HT-29 (cell line): ENCODE measurements around the gene DNM2. TPM values are rescaled to one million over a fixed set of nuclear protein-coding genes. Genes with fewer than 3 reads are reported as not detected.

ENCODE experiments used
- DNase-seq: peaks from one replicate; pipeline ENCODE4 v3.0.0-alpha.2; 2015; ENCODE audit warnings: low spot score
- total RNA-seq: library from RNA; depleted of rRNA; stranded (reverse); fragments of >200 nt; shearing (Covaris generic); gene quantifications from 2 replicates; pipeline ENCODE4 v1.2.3, GENCODE V29; 2014

The DNM2 gene
- total RNA-seq, 1 experiment from 2014 or later, result 196 TPM

DNA sequence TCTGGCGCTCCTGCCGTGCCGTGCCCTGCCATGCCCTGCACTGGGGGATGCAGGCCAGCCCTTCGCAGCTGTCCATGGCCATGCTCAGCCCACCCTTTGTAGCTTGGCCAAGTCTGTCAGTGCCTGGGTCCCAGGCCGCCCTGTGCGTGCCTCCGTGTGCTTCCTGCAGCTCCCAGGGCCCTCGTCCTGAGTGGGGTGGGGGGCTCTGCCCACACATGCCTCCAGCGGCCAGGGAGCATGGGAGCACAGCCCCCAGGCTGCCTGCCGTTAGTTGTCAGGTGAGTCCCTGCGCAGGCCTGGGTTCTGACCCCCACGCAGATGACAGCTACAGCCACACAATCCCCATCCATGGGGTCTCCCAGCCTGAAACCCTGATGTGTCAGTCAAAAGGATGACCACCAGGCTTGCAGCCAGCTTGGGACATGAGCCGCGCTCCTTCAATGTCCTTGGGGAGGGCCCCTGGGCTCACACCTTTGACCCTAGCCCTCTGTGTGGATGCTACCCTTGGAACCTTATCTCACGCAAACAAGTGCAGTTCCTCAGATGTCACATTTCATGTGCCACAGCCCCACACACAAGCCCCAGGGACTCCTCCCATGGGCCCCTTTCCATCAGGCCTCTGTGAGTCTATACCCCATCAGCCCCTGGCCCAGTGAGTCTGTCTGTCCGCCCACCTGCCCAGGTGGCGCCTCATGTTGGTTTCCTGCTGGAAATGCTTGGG, 93.7 kb downstream of the DNM2 start:
- DNase-seq, result no peak

DNA sequence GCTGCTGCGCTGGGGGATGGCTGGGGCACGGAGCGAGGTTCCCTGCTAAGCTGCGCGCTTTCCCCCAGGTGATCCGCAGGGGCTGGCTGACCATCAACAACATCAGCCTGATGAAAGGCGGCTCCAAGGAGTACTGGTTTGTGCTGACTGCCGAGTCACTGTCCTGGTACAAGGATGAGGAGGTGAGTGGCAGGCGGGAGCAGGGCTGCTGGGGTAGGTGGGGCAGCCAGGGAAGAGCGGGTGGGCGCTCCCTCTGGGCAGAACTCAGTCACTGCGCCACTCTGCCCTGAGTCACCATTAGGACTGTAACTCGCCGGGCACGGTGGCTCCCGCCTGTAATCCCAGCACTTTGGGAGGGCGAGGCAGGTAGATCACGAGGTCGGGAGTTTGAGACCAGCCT, 94.3 kb downstream of the DNM2 start:
- DNase-seq, result no peak

DNA sequence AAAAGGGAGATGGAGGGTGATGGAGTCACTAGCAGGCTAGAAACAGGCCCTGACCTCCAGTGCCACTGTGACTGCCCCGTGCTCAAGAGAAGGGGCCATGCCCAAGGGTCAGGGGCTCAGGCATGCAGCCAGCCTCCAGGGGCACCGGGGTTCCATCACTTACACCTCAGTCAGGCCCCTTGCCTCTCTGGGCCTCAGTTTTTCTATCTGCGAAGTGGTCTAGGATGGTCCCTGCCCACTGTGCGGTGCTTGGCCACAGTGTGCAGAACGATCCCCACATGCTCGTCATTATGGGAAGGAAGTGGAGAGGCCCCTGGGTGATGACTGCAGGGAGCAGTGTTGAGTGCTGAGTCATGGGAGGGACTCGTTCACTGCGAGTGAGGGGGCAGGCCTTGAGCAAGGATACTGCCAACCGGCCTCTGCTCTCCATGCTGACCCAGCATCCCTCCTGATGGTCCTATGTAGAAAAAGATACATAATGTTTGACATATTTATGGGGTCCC, 95.1 kb downstream of the DNM2 start:
- no peak for DNase-seq

DNA sequence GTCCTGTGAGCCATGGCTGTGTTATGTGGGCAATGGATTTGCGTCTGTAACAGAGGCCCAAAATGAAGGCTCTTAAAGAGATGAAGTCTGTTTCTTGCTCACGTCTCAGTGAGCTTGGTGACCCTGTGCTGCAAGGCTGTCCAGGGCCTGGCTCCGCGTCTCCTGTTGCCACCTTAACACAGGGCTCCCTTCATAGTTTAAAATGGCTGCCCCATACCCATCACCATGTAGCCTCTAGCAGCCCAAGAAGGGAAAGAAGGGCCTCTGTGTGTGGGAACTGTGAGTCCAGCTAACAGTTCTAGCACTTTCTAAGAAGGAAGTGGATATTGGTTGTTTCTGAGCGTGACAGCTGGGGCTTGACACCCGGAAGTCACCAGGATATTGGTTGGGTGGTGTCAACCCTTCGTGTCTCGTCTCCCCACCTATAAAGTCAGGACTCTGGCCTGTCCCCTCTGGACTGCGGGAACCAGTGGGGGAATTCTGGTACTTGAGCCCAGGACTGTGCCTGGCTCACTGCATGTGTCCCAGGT, 97.2 kb downstream of the DNM2 start:
- no peak for DNase-seq

DNA sequence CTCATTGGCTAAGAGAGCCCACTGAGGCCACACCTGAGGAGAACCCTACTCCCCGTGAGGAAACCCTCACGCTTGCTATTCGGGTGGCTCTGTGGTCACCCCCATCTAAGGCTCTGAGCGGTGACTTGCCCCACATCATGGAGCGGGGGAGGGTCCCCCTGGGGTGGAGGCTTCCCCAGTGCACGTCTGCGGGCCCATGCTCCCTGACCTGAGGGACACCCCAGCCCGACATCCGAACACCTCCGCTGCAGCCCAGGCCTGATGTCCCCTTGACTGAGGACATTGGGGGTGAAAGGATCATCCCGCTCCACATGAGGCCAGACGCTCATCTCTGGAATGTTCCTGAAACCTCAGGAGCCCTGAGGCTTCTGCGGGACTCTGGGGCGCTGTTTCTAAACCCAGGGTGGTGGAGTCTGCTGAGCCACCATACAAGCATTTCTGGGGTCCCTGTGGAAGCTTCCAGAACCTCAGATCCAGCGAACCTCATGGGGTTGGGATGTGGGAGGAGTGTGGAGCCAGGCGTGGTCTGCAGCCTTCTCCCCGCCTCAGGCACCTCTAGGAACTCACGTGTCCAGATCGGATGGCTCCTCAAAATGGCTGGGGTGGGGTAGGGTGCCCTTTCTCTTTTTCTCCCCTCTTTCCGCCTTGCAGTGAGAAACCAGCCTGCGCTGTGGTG, 98.2 kb downstream of the DNM2 start:
- no peak for DNase-seq

DNA sequence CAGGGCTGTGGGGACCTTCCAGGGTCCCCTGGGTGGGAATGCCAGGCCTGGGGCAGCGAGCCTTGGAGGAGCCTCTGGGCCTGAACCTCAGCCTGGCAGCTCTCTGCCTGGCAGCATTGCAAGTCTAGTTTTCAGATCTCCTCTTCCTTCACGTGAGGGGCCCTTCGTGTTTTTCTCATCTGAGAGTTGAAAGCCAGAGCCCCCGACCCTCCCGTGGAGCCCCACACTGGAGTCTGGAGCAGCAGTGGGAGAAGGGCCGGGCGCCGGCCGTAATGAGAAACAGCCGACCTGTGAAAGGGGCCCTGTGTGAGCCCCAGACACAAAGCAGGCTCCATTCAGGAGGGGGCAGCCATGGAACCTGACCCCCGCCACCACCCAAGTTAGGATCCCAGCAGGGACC, 98.8 kb downstream of the DNM2 start:
- no peak for DNase-seq

DNA sequence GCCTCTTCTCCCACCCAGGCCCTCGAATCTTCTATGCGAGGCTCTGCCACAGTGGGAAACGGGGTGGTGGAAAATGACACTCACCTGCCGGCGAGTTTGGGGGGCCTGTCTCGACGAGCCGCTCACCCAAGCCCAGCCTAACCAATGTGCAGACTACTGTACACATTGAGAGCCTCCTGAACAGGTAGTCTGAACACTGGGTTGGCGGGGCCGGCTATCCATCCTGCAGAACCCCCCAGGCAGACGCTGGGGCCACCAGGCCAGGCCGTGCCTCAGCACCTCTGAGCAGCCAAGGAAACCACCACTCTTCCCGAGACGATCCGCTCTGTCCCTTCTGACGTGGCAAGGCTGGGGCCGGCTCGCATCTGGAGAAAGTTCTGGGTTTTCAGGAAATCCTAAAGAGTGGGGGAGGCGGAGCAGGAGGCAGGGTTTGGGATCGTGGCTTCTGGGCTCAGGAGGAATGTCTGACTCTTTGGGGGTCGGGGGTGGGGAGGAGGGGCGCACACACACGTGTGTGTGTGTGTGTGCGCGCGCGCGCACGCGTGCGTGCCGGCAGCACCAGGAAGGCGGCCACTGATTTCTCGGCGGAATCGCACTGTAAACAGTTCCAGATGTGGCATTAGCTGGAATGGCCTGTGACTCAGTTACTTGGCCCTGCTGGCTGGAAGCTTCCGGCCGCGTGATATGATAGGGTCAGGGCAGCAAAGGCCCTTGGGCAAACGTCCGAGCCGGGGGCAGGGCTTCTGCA, 99.6 kb downstream of the DNM2 start:
- no peak for DNase-seq

DNA sequence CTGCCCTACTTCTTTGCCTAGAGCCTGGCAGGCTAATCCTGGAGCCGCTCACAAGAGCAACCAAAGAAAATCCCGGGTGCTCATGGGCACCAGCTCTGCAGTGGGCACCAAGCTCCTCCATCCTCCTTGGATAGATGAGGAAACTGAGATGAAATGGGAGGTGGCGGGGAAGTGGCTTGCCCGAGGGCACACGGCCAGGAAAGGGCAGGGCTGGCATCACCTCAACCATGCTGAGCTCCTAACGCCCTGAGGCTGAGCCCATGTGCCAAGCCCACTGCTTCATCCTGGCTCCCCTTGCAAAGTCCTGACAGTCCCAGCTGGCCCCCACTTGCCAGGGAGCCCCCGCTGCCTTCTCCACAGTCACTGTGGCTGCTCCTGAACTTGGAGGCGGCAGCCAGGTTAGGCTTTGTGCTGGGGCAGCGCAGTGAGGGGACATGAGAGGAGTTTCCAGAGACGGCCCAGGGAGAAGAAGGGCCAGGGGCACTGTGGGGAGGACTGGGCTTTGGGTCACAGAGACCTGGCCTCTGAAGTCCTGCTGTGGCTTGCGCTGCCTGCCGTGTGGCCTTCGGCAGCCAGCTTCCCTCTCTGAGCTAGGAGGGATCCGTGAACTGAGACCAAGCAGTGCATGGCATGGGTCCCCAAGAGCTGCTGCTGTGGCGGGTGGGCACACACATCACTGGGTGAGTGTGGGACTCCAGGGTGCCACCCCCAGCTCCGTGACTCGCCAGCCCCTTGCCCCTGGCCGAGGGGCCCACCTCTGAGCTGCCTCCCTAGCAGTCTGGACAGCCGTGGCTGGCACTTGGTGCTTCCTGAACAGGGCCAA, 100.6 kb downstream of the DNM2 start:
- no peak for DNase-seq

DNA sequence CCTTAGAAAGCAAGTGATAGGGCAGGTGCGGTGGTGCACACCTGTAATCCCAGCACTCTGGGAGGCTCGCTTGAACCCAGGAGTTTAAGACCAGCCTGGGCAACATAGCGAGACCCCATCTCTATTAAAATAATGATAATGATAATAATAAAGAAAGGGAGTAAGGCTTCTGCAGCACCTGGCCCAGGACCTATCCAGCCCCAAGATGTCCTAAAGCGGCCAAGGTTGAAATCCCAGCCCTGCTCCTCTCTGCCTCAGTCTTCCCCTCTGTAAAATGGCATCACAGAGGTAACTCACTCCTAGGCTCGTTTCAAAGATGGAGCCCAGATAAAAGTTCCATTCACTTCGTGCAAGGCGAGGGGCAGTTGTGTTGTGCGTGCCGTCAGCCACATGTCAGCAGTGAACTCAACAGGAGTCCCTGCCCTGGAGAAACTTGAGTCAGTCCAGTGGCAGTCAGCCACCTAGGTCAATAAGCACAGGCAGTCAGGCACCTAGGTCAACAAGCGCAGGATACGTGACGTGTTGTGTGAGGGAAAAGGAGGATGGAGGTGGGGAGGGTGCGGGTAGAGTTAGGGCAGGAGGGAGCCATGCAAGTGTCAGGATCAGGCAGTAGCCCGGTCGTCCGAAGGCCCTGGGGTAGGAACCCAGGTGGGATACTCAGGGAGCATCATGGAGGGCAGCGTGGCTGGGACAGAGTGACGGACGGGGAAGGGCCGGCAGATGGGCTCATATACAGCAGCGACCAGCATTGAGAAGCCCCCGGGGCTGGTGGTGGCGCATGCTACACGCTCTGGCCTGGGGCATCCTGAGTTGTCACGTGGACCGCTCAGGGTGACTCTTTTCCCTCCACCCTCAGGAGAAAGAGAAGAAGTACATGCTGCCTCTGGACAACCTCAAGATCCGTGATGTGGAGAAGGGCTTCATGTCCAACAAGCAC, 101.5 kb downstream of the DNM2 start:
- DNase-seq, result no peak

DNA sequence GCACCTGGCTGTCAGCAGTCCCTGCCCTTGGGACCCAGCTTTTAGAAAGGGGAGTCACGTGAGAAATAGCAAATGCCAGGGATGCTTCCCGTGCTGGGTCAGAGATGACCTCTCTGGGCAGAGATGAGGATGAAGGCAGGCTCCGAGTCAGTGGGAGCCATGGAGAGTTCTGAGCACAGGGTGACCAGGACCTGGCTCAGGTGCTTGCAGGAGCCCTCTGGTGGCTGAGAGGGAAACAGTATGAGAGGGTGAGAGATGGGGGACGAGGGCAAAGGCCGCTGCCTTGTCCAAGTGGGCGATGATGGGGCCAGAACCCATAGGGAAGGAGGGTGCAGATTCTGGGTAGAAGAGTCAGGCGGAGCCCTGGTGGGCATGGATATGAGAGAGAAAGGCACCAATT, 102.3 kb downstream of the DNM2 start:
- DNase-seq, result no peak

DNA sequence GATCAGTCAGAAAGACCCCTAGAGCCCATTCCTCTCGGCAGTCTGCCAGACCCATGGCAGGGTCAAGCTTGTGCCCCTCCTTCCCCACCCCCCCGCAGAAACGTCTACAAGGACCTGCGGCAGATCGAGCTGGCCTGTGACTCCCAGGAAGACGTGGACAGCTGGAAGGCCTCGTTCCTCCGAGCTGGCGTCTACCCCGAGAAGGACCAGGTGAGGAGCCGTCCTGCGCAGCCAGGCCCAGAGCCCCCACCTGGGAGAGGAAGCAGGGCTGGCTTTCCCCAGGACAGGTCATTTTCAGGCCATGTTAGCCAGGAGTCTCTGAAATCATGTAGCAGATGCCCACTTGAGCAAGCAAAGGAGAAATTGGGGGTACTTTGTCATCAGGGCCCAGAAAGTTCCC, 105.8 kb downstream of the DNM2 start:
- no peak for DNase-seq

DNA sequence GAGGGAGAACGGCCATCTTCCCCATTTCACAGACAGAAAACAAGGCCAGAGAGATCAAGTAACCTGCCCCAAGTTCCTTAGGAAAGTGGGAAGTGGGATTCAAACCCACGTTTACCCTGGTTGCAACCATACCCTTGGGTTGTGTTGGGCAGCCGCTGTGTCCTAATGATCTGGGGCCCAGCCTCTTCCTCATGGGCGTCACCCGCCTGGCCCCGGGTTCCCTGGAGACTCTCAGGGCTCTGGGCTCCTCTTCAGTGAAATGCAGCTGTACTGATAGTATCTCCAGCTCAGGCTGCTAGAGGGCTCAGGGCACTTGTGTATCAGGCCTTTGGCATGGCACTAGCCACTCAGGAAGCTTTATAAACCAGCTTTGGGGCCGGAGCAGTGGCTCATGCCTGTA, 108.4 kb downstream of the DNM2 start:
- no peak for DNase-seq

DNA sequence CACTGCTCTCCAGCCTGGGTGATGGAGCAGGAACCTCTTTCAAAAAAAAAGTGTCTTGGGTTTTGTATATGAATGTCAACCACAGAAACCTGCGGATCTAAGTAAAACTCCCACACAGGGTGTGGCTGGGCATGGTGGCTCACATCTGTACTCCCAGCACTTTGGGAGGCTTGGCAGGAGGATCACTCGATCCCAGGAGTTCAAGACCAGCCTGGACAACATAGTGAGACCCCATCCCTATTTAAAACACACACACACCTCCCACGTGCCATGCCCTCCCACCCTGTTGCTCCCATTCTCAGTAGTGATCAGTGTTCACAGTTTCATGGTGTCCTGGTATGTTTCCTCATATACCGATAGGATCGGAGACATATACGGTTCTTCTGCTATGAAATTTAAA, 109.0 kb downstream of the DNM2 start:
- DNase-seq, result no peak

DNA sequence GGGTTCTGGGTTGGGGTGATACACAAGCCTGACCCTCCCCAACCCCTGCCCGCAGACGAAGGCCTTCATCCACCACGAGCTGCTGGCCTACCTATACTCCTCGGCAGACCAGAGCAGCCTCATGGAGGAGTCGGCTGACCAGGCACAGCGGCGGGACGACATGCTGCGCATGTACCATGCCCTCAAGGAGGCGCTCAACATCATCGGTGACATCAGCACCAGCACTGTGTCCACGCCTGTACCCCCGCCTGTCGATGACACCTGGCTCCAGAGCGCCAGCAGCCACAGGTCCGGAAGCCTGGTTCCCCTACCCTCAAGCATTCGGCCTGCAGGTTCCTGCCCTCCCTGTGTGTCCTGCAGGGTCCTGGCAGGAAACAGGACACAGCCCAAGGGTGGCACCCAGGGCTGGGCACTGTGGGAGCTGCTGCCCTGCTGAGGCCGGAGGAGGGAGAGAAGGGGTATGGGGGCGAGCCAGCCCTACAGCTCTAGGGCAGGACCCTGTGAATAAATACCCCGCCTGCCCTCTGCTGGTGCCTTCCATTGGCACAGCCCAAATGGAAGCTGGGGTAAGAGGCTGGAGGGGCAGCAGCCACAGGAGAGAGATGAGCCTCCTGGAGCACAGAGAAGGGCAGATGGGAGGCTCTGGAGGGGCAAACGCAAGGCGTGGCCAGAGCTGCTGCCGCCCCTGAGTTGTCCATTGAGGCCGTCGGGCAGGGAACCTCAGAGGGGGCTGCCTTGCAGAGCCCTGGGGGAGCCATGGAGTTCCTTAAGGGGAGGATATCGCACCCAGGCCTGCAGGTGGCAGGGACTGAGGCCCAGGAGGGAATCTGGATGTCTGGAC, 111.3 kb downstream of the DNM2 start:
- no peak for DNase-seq

DNA sequence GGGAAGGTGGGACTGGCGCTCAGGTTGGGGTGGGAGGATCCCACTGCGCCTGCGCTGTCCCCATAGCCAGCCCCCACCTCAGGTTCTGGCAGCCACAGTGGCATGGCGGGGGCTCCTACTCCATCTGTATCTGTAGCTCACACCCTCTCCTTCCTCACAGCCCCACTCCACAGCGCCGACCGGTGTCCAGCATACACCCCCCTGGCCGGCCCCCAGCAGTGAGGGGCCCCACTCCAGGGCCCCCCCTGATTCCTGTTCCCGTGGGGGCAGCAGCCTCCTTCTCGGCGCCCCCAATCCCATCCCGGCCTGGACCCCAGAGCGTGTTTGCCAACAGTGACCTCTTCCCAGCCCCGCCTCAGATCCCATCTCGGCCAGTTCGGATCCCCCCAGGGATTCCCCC, 112.1 kb downstream of the DNM2 start:
- DNase-seq, result no peak

DNA sequence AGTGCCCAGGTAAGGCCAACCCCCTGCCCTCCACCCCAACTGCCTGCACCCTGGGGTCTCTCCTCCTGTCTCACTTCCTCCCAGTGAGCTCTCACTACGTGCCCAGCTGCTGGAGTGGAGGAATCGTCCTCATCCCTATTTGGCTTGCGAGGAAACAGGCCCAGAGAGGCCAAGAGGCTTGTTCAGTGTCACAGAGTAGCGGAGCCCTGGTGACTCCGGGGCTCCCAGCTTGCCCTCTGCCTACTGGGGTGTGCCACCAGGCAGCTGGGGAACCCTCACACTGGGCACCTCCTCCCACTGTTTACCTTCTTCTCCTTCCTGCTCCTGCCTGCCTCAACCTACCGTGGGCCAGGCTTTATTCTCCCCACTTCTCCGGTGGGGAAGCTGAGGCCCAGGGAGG, 112.5 kb downstream of the DNM2 start:
- DNase-seq, result no peak

DNA sequence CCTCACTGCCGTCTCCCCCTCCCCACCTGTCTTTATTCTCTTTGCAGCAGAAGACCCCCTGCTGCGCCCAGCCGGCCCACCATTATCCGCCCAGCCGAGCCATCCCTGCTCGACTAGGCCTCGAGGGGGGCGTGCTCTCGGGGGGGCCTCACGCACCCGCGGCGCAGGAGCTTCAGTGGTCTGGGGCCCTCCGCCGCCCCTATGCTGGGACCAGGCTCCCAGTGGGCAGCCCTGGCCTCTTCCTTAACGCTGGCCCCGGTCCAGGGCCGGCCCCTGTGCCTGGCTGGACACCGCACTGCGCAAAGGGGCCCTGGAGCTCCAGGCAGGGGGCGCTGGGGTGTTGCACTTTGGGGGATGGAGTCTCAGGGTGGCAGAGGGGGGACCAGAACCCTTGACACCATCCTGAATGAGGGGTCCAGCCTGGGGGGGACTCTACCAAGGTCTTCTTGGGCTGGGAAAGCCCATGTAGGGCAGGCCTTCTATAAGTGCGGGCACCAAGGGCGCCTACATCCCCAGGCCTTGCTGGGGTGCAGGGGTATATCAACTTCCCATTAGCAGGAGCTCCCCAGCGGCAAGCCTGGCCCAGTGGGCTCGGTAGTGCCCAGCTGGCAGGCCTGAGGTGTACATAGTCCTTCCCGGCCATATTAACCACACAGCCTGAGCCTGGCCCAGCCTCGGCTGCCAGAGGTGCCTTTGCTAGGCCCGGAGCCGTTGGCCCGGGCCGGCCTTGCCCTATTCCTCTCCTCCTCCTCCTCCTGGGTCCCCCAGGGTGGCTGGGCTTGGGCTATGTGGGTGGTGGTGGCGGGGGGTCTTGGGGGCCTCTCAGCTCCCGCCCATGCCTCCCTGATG, 113.3 kb downstream of the DNM2 start:
- no peak for DNase-seq
